IPS DF 4.7 (cell line): Measurements from ENCODE around the gene GGT1.
"Not testable (repeated sequence)": the region's sequence is repeated elsewhere in the genome, so short reads cannot be mapped to it uniquely, and the experiment has no call there.

Experiments
- DNase-seq: peaks from one replicate; pipeline ENCODE4 v3.0.0-alpha.2; 2013; ENCODE audit warnings: low spot score; ENCODE audit errors: extremely low read depth

The GGT1 gene

DNA sequence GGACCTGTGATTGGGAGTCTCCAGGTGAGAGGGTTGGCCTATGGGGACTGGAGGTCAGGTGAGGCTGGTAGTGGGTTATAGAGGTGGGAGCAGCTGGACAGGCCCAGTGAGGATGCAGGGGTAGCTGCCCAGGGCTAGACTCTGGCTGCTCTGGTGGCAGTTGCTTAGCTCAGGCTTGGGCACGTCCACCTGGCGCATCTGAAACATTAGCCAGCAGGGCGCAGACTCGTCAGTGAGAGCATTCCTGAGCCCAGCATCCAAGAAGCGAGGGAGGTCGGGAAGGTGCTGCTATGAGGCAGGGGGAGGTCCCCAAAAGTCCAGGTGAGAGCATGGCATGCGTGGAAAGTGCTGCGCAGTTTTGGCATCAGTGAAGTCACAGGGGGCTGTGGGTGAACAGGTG is 3.5 kb upstream of the GGT1 start:
- no peak for DNase-seq

- not testable (repeated sequence) for DNase-seq
Observed at GRCh38 chr22:24599958-24600715, 2.9 kb upstream of the GGT1 start.

DNA sequence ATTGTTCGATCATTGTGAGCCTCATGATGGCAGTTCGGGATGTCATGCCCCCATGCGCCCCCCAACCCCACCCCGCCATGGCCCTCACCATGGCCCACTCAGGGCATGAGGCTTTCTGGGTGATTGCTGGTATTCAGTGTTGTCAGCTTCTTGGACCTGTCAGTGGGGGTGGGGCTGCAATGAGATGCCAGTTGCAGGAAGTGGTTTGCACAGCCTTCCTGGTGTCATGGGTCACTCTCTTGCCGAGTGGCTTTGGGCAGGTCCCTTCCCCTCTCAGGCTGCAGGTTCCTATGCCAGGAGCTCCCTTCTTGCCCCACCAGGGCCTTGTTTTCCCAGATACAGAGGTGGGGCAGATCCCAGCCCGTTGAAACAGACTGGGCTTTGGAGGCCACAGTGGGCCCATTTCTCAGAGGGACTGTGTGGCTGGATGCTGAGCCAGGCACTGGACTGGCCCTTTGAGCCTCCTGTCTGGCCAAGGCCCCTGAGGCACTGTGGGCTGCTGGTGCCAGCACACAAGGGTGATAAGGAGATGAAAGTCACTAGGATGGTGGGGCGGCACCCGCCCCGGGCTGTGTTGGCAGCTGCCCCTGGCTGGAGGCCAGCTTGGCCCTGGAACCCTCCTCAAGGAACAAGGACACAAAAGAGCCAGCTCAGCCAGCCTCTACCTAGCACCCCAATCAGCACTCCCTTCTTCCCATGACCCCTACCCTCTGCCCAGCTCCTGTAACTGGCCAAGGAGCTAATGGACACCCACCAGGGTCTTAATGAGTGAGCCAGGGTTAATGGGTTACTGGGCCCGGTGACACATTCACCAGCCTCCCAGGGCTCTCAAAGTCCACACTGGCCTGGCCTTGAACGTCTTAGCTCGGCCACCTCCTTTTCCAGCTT is 1.5 kb upstream of the GGT1 start:
- DNase-seq, result no peak

DNA sequence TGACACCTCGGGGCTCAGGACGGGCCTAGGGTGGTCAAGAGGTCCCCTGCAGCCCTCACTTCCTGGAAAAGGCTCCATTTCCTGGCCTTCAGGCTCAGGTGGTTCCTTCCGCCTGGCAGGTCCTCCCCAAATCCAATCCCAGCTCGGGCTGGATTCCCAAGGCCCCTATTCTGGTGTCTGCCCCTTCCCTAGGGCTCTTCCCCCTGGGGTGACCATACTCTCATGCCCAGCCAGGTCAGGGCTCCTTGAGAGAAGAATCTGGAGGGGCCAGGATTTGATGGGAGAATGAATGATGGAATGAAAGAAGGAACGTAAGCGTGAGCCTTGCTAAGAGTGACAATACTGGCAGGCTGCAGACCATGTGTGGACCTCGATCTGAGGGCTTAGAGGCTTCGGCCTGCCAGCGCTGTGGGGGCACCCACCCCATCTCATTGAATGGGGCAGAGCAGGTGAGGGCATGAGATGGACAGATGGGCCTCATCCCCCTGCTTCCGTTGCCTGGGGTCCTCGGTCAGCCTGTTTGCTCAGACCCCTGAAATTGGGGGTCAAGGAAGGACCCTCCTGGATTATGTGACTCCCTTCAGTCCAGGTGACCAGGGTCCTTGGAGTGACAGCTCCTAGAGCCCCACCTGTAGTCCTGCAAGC is 766 bp upstream of the GGT1 start:
- DNase-seq, result not testable (repeated sequence)

DNA sequence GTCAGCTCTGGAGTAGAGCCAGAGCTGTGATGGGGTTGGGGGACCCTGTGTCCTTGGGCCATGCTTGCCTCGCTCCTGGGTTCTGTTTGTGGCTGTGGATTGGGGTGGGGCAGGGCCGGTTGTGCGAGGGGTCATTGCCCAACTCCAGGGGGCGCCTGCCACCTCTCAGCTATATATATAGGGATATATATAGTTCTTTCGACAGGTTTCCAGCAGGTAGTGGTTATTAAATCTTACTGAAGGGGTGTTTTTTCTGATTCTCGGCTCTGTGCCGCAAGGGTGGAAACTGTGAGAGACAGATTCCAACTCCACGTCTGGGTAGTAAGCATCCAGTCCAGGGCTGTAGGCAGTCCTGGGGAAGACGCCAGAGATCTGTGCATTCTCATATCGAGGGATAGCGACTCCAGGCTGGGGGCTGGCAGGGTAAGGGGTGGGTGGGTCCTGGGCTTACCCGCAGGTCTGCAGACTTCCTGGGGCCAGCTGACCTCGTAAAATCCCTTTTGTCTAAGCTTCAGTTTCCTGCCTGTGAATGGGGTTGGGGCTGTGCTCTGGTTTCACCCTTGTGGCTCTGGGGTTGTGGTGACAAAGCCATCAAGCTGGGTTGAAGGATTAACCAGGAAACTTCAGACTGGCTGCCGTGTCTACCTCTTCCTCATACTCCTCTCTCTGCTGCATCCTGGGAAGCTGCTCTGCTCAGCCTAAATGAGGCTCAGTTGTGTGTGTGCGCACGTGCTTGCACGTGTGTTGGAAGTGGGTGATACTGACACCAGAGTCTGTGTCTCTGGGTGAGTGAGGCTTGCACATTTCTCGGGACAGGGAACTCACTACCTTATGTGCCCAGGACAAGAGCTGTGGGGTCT is 1.0 kb downstream of the GGT1 start:
- not testable (repeated sequence) for DNase-seq

- DNase-seq, result not testable (repeated sequence)
Observed at GRCh38 chr22:24606340-24606739, 3.3 kb downstream of the GGT1 start.

DNA sequence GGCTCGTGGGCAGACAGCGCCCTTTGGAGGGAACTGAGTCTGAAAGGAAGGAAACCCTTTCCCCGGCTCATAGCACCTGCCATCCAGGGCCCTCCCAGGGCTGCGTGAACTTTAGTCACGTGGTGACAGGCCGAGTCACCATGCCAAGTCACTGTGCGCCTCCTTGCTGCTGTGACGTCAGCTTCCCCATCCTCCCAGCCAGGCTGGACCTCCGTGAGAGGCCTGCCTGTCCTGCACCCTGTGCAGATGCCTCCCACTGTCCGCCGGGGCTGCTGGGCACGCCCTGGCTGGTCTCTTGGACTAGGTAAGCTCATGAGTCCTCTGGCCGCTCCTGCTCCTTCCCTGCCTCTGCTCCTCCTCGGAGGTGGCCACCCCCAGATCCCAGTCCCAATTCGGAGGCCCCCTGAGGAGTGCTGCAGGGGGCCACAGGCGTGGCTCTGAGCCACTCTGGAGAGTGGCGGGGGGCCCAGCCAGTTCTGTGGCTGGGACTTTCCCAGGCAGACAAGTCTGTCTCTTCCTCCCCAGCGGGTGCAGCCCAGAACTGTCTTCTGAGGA is 4.5 kb downstream of the GGT1 start:
- not testable (repeated sequence) for DNase-seq

DNA sequence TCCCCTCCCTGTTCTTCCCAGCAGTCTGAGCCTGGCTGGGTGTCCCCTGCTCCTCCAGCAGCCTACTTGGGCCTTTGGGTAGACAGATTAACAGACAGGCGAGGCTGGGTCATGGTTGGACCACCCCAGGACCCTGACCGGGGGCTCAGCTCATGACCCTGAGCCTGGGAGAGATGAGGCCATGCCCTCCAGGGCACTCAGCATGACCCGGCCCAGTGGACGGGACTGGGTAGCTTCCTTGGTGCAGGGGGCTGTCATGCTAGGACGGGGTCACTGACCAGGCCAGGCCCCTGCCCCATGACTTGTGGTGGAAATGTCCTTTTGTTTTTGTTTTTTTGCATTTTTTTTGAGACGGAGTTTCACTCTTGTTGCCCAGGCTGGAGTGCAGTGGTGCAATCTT is 5.3 kb downstream of the GGT1 start:
- not testable (repeated sequence) for DNase-seq

DNA sequence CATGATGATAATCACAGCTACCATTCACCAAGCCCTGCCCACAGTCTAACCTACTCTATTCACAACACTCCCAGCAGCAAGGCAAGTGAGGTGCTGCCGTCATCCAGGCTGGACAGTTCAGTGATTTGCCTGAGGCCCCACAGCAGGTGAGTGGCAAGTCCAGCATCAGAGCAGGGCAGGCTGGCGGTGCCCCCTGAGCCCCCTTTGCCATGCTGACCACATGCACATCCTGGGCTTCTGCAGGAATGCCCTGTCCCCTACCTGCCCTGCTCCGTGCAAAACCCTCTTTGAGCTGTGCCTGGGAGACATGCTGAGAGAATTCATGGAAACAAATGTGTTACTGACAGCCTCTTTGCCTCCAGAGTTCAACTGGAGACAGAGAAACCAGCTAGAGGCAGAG is 6.9 kb downstream of the GGT1 start:
- not testable (repeated sequence) for DNase-seq

- DNase-seq, result not testable (repeated sequence)
Observed at GRCh38 chr22:24614794-24615193, 11.8 kb downstream of the GGT1 start.

DNA sequence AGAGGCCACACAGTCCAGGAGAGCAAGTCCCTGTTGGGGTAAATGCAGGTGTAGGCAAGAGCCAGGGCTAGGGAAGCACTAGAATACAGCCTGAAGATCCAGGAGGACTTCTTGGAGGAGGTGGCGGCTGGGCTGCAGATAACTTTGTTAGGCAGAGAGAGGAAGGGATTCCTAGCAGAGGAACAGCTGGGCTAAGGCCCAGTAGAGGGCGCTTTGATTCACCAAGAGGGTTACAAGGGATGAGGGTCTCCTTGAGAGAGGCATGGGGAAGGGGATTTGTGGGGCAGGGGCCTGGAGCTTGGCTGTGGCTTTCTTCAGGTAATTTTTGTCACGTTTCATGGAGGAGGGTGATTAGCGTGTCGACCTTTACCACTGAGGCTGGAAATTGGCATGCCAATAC is 18.3 kb downstream of the GGT1 start:
- not testable (repeated sequence) for DNase-seq

- not testable (repeated sequence) for DNase-seq
Observed at GRCh38 chr22:24622596-24622995, 19.6 kb downstream of the GGT1 start.

DNA sequence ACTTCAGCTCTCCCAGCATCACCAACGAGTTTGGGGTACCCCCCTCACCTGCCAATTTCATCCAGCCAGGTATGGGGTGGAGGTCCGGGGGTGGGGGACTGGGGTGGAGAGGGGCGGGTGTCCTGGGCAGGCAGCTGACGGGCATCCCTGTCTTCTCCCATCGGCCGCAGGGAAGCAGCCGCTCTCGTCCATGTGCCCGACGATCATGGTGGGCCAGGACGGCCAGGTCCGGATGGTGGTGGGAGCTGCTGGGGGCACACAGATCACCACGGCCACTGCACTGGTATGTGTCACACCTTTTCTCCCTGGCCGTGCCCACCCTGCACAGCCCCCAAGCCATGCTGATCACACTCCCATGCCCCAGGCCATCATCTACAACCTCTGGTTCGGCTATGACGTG is 24.9 kb downstream of the GGT1 start:
- DNase-seq, result not testable (repeated sequence)

GRCh38 chr22:24629069-24629468 is 26.1 kb downstream of the GGT1 start:
- DNase-seq, result not testable (repeated sequence)

GRCh38 chr22:24630812-24631427 is 27.9 kb downstream of the GGT1 start:
- not testable (repeated sequence) for DNase-seq

GRCh38 chr22:24631430-24632122 is 28.6 kb downstream of the GGT1 start:
- not testable (repeated sequence) for DNase-seq

- not testable (repeated sequence) for DNase-seq
Observed at GRCh38 chr22:24632642-24633041, 29.6 kb downstream of the GGT1 start.

- not testable (repeated sequence) for DNase-seq
Observed at GRCh38 chr22:24633231-24634023, 30.4 kb downstream of the GGT1 start.
